ENCODE results near the gene CA12. TPM values are rescaled to one million over a fixed set of nuclear protein-coding genes. Genes with fewer than 3 reads are reported as not detected.

Gene CA12
- total RNA-seq, 2 donors from 2014 or later: 1.3 to 5.5 TPM

- no peak for DNase-seq (ENCODE audit: low spot score)
- no peak overlapping the region for H3K27ac ChIP-seq
- H3K27me3 ChIP-seq: no peaks in the 10 kb centered on the region
- no peak overlapping the region for H3K4me3 ChIP-seq
- TF ChIP-seq, protein P1, sequence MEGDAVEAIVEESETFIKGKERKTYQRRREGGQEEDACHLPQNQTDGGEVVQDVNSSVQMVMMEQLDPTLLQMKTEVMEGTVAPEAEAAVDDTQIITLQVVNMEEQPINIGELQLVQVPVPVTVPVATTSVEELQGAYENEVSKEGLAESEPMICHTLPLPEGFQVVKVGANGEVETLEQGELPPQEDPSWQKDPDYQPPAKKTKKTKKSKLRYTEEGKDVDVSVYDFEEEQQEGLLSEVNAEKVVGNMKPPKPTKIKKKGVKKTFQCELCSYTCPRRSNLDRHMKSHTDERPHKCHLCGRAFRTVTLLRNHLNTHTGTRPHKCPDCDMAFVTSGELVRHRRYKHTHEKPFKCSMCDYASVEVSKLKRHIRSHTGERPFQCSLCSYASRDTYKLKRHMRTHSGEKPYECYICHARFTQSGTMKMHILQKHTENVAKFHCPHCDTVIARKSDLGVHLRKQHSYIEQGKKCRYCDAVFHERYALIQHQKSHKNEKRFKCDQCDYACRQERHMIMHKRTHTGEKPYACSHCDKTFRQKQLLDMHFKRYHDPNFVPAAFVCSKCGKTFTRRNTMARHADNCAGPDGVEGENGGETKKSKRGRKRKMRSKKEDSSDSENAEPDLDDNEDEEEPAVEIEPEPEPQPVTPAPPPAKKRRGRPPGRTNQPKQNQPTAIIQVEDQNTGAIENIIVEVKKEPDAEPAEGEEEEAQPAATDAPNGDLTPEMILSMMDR (IDR thresholded peaks at IDR 0.05): no peak
- H3K36me3 ChIP-seq: no peaks in the 10 kb centered on the region
- H3K9me3 ChIP-seq: no peaks in the 10 kb centered on the region
- no peaks in the 10 kb centered on the region for H3K4me1 ChIP-seq
Observed at GRCh38 chr15:63340878-63341277, 40.8 kb downstream of the CA12 start.

DNA sequence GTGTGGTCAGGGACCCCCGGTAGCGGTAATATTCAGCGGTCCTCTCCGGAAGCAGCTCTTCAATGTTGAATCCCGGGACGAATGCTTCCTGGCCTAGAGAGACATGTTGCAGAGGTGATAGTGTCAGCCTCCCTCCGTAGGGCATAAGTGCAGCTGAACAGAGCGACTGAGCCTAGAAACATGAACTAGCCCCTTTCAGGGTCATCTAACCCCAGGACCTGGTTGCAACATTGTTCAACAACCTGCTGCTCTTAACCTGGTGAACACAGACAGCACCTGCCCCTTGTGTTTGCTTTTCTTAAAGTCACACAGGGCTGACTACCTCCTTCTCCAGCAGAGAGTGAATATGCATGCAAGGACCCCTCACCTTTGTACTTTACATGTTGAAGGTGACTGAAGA lies 41.3 kb downstream of the CA12 start:
- Histone ChIP-seq H3K36me3 (no peaks in the 10 kb centered on the region), H3K4me3 (no peak overlapping the region), H3K9me3 (no peaks in the 10 kb centered on the region), H3K4me1 (no peaks in the 10 kb centered on the region), H3K27ac (no peak overlapping the region), H3K27me3 (no peaks in the 10 kb centered on the region)
- DNase-seq (ENCODE audit: low spot score): no peak
- TF ChIP-seq, protein P1 (IDR thresholded peaks at IDR 0.05): no peak

GRCh38 chr15:63339836-63340235 lies 41.8 kb downstream of the CA12 start:
- Histone ChIP-seq H3K27me3 (no peaks in the 10 kb centered on the region), H3K4me3 (no peak overlapping the region), H3K36me3 (no peaks in the 10 kb centered on the region), H3K9me3 (no peaks in the 10 kb centered on the region), H3K4me1 (no peaks in the 10 kb centered on the region), H3K27ac (no peak overlapping the region)
- TF ChIP-seq, protein P1 (IDR thresholded peaks at IDR 0.05): no peak
- no peak for DNase-seq (ENCODE audit: low spot score)

DNA sequence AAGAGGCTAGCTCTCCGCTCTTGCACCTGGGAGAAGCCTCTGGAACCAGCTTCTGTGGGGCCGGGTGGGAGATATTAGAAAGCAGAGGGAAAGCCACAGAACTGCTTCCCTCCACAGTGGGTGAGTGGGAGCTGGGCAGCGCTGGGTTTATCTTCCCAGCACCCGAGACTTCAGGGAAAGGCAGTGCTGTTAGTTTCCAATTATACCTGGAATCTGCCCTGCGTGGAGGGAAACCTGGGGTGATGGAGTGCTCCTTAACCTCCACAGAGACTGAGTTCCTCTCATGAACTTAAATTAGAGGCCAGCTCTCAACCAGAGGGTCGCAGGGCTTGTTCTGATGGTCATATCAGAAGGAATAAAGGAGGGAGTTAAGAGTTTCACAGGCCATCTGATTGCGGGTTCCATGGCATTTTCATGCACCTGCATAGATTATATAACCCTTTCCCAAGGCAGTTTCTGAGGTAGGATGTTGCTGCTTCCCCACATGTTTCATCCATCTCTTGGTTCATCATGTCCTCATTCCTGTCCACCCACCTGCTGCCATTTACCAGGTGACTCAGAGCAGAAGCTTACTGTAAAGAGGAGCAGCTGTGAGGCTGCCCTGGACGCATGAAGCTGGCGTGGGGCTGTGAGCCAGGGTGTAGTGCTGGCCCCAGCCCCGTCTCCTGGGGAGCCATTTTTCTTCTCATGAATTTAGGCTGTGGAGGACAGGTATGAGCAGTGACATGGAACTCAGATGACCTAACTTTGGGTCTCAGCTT lies 42.5 kb downstream of the CA12 start:
- Histone ChIP-seq H3K27me3 (no peaks in the 10 kb centered on the region), H3K9me3 (no peaks in the 10 kb centered on the region), H3K4me1 (no peaks in the 10 kb centered on the region), H3K27ac (no peak overlapping the region), H3K4me3 (no peak overlapping the region), H3K36me3 (no peaks in the 10 kb centered on the region)
- DNase-seq (ENCODE audit: low spot score): no peak
- TF ChIP-seq, protein P1 (IDR thresholded peaks at IDR 0.05): no peak

DNA sequence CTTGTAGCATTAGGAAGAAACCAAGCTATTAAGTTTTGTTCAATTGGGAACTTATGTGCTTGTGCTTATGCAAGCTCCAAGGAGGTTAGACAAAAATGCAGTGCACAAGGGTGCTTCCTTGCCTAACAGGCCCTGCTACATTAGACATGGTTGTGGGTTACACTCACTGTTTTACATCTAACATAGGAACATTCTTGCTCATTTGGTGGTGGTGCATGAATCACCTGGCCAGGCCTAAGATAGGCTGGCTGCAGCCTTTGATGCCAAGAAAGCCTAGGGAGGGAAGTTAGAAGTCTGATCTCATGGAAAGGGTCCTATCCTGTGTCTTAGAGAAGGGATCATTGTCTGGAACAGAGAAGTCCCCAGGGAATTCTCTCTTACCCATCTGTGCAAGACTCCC lies 43.5 kb downstream of the CA12 start:
- Histone ChIP-seq H3K4me3 (no peak overlapping the region), H3K4me1 (no peaks in the 10 kb centered on the region), H3K27me3 (no peaks in the 10 kb centered on the region), H3K36me3 (no peaks in the 10 kb centered on the region), H3K9me3 (no peaks in the 10 kb centered on the region), H3K27ac (no peak overlapping the region)
- DNase-seq (ENCODE audit: low spot score): no peak
- TF ChIP-seq, protein P1 (IDR thresholded peaks at IDR 0.05): no peak

DNA sequence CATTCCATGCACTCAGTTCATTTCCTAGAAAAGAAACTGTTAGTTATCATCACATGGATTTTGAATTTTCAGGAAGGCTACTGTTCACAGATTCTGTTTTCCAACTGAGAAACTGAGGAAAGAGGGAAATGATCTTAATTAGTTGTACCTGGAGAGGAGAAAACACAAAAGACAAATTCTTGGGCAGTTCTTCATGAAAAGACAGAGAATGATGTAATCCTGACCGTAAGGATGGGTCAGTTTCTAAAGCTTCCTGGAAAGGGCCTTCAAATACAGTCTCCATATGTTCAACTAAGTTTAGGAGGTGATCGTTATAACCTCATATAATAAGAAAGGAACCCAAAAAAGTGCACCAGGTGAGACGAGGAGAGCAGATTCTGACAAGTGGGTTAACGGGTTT lies 44.6 kb downstream of the CA12 start:
- Histone ChIP-seq H3K9me3 (no peaks in the 10 kb centered on the region), H3K27me3 (no peaks in the 10 kb centered on the region), H3K27ac (no peak overlapping the region), H3K4me3 (no peak overlapping the region), H3K36me3 (no peaks in the 10 kb centered on the region), H3K4me1 (no peaks in the 10 kb centered on the region)
- no peak for DNase-seq (ENCODE audit: low spot score)
- TF ChIP-seq, protein P1 (IDR thresholded peaks at IDR 0.05): no peak

Measured in right atrium auricular region (tissue), 2 donors.